Hematopoietic multipotent progenitor cell treated with erythropoietin and hydrocortisone succinate and interleukin-3 and kit ligand, for 17 days (in vitro differentiated cells): ENCODE data around the gene TLR4.

Experiments used
- DNase-seq: peaks from one replicate; pipeline ENCODE4 v3.0.0-alpha.2; 2015; ENCODE audit warnings: low spot score

TLR4 gene

DNA sequence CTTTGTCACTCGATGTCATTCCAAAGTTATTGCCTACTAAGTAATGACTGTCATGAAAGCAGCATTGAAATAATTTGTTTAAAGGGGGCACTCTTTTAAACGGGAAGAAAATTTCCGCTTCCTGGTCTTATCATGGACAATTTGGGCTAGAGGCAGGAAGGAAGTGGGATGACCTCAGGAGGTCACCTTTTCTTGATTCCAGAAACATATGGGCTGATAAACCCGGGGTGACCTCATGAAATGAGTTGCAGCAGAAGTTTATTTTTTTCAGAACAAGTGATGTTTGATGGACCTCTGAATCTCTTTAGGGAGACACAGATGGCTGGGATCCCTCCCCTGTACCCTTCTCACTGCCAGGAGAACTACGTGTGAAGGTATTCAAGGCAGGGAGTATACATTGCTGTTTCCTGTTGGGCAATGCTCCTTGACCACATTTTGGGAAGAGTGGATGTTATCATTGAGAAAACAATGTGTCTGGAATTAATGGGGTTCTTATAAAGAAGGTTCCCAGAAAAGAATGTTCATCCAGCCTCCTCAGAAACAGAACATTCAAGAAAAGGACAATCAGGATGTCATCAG, 11.3 kb downstream of the TLR4 start:
- no peak for DNase-seq

DNA sequence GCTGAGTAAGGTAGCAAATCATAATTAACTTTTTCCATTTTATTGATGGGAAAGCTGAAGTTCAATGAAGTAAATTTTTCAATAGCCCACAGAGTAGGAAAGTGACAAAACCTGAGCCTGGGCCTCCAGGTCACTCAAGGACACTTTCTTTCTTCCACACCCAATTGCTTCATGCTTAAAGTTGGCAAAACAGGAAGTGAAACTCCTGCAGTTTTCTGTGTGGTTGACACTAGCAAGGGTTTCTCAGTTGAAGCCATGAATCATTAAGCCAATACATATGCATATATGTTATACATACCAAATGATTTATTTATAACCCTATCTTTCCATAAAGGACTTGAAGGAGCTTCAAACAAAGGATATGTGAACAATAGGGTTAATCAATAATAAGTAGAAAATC, 13.9 kb downstream of the TLR4 start:
- DNase-seq: no peak

DNA sequence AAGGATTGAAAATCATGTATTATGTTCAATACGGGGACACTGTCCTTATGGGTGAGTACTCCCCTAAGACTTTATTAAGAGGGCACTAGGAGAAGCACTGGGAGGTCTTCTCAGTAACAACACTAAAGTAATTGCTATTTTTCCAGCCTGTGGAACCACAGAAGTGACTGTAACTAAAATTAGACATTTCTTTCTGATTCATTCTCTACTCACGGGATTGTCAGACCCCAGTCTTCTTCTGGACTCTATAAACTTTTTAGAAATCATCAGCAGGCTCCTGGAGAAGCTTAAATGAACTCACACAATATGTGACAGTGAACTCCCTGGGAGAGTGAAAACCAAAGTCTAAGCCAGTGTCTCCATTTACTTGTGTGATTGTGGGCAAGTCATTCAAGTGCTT, 14.5 kb downstream of the TLR4 start:
- no peak for DNase-seq

DNA sequence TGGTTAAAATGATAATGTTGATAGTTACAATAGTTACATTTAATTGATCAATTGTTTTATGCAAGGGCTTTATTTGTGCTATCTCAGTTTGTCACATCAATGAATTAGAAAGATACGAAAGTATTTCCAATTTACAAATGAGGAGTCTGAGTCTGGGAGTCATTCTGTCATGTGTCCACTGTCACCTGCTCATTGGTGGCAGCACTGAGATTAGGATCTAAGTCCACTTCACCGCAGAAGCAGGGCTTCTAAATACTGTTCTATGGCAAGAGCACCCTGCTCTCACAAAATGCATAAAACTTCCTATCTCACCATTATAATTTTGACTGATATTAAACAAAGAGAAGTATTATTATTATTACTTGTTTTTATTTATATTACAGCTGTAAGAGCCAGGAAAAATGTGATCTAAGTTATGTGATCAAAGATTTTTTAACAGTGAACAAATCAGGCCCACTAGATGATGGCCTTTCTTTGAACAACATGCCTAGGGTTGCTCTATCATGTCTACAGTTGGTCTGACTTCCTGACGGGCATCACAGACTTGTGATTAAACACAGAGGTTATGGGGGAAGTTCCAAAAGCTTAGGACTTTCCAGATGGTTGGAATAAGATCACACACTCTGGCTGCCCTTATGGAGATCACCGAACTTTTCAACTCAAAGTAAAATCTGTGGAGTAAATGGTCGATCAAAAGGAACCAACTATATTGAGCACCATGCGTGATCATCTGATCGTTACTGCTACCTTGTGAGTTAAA, 15.1 kb downstream of the TLR4 start:
- DNase-seq: no peak

DNA sequence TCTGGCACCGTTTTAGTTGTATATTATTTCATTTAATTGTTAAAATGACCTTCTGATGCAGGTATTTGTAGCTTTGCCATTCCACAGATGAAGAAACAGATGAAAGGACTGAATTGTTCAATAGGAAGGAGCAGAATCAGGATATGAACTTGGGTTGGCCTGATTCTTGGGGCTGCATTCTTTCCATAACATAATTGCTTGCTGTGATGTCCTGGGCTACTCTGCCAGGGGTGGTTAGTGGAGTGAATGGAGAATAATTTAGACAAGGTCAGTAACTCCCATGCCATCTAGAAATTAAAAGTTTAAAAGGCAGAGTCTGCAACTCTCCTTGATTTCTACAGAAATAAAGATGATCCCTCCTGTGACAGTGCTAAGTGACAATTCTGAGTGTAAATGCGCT, 15.9 kb downstream of the TLR4 start:
- DNase-seq: no peak

DNA sequence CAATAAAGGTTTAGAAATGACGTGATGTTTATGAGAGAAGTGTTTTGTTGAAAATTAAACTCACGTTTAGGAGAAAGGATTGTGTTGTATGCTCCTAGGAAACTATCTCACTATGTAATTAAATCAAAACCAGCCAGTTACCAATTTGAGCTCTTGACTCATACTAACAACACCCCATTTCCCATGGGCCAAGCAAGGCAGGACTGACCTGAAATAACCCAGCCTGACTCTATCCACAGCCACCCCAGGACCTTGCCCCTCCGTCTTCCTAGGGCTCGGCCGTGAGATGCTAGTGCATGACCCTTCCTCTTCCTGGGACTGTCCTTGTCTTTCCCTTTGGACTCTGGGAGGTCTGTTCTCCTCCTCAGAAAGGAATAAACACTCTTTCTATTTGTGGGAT, 16.4 kb downstream of the TLR4 start:
- no peak for DNase-seq

DNA sequence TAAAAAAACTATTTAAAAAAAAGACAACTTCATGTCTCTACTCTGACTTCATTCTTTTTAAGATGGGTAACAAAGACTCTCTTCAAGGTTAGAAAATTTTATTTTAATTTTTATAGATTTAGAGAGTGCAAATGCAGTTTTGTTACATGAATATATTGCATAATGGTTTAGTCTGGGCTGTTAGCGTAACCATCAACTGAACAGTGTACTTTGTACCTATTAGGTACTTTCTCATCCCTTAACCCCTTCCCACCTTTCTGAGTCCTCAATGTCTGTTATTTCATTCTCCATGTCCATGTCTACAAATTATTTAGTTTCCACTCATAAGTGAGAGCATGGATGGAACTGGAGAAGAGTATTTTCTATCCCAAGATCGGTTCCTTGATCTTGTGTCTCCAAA, 16.8 kb downstream of the TLR4 start:
- no peak for DNase-seq

DNA sequence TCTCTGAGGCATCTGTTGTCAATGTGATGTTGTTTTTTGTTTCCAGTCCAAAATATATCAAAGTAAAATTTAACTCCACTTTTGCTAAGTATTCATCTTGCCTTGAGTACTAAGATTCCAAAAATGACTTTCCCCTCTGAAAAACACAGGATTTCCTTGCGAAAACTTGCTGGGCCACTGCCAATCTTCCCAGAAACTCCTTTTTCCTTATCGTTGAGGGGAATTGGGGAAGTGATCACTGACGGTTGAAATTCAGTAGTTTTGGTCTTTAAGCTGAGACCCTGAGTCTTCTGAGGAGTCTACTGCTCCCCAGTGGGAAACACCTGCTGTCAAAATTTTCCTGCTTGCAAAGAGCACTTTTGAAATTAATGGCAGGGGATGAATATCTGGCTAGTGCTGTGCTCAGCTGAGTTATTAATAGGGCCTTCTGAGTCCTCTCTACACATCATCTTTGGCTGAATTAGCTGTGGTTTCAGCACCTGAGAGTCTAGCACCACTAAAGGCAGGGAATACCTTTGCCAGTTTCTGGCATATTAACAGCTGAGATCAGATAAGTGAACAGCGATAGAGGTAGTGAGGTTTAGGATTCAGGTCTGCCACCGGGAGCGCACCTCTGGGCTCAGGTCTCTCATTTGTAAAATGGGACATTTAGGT, 18.0 kb downstream of the TLR4 start:
- DNase-seq: no peak

DNA sequence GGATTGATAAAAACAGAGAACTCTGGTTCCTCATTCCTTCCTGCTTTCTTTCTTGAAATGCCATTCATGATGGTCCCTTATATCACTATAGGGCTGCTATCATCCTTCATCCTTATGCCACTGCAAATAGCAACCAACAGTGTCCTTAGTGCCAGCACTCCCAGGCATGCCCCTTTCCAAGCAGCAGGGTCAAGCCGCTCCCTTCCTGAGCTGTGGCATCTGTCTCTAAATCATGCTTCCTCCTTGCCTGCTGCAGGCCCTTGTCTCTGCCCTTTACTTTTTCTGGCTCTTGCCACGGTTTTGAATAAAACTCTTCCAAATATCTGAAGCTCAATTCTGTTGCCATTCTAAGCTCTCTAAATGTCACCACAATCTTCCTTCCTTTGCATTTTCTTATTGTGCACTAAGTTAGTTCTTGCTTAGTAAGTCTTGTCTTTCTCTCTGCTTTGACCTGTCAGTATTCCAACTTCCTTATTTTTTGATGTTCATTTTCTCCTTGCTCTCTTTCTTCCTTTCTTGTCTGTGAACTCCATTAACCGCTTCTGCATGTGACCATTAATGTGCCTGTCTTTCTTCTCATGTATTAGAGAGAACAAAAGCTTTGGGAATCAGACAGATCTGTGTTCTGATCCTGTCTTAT, 19.9 kb downstream of the TLR4 start:
- no peak for DNase-seq

DNA sequence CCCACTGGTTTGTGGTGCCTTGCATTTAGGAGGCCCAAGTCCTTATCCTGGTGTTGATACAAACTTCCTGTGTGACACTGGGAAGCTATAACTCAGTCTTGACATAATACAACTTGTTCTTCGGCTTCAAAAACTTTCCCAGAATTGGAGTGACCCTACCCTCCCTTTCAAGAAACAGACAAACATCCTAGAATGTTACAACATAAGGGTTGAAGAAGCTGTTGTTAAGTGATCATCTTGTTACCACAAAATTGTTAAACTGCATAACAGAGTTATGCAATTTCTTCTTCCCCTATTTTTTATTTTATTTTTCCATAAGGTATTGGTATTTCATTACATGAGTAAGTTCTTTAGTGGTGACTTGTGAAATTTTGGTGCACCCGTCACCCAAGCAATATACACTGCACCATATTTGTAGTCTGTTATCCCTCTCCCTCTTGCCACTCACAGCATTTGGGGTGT, 21.3 kb downstream of the TLR4 start:
- no peak for DNase-seq

DNA sequence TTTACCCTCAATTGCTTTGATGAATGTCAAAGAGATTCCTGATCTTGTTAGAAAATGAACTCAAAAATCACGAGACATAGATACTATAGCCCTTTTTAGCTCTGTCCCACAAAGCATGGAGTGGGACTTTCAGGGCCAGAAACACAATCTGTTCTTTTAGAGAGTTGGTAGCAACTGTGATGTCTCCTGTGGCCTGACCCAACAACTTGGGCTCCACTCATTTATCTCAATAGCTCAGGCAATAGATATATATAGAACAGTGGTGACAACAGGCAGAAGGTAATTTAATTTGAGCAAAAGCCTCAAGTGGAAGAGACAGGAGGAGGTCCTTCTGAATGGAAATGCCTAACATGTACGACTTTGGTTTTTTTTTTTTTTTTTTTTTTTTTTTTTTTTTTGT, 25.2 kb downstream of the TLR4 start:
- DNase-seq: no peak

DNA sequence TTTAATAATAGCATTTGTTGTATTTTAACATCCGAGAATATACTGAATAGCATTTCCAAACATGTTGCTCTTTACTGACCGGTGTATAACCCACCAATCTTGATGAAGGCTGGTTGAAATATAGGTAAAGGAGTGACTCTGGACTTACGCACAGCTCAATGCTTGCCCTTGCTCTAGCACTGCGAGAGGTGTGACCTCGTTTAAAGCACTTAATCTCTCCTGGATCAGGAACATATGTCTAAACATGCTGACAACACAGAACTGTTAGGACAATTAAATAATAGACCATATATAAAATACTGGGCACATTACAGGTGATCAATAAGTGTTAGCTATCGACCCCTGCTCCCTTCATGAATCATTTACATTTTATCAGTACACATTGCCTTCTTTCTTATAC, 28.3 kb downstream of the TLR4 start:
- DNase-seq: no peak

DNA sequence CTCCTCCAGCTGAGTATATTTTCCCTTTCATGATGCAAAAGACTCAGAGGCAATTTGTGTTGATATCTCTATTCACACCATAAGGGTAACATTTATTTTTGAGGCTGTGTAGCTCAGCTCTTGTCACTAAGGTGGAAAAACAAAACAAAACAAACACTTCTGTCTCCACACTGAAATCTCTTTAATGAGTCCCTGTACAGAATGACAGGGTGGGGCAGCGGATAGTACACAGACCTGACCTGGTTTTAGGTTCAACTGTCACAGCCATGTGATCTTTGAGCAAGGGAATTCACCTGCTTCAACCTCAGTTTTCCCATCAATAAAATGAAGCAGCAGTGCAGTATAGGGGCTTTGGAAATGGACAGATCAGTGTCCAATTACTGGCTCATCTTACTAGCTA, 29.3 kb downstream of the TLR4 start:
- DNase-seq: no peak

DNA sequence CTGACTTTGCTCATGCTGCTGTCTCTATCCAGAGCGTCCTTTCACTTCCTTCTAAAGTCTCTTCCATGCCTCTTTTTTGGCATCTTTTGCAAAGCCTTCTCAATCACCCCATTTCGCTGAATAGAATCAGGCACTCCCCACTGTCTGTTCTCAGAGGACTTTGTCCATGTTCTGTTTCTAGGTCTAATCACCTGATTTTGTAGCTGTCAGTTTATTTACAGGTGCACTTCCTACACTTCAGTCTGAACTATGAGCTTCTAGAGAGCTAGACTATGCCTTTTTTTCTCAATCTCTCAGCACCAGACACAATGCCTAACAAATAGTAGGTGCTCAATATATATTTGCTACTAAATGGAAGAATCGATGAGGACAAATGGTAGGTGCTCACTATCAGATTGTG, 29.9 kb downstream of the TLR4 start:
- DNase-seq: no peak

DNA sequence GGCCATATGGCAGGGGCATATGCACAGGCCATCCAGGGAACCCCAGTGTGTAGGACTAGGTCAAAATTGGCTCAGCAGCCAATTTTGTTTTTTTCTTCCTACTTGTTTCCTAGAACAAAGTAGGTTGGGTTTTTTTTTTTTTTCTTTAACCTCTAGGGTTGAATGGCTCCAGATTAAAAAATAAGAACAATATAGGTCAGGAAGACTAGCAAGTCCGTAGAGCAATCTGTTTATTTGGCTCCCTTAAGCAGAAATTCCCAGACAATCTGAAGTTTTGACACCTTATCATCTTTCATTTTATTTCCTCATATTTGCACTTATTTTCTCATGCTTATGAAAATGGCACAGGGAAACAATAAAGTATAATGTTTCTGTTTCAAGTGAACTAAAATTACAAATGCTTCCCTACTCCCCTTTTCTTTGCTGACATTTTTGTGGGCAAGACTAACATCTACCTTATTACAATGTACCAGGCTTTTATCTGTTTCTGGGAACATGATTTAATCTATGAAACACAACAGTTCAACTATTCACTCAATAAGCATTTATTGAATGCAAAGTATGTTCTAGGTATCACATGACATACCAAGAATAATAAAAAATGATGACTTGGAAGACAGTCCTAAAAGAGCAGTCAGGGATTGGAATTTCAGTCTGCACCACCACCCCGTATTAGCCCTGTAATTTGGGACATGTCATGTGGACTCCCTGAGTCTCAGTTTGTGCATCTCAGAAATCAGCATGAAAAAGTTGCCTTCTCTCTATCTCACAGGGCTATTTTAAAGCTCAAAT, 30.5 kb downstream of the TLR4 start:
- DNase-seq: no peak

DNA sequence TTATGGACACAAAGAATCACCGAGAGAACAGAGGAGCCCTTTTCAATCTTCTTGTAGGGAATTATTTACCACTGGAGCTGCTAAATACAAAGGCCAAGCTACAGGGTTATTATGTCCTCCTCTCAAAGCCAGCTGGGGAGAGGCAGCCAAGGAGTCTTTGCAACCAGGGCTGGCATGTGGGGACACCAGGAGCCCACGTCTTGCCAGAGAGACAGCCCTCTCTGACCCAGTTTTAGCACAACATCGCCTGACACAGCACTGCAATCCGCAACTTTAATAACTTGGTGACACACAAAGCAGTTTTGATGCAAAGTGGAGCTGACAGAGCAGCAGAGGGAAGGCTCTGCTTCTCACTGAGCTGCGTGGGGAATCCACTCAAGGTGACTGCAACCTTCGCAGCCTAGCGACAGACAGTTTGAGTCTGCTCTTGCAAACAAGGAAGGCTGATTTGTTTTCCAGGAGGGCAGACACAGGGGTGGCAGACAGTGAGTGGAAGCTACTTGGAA, 33.6 kb downstream of the TLR4 start:
- no peak for DNase-seq

DNA sequence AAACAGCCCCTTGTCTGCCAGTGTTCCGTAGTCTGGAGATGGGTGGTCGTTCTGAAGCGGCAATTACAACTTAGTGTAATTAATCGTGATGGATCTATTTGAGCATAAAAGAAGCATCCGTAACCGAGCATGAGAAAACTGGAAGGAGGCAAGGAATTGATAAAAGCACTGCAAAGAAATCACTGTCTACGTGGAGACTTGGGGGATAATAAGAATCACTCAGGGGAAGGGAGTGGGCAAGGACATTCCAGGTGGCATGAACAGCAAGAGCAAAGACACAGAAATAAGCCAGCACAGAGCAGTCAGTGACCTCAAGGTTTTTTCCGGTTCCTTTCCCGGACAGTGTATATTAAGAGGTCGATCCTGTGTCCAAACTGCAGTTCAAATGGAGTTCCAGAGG, 35.0 kb downstream of the TLR4 start:
- DNase-seq: no peak

DNA sequence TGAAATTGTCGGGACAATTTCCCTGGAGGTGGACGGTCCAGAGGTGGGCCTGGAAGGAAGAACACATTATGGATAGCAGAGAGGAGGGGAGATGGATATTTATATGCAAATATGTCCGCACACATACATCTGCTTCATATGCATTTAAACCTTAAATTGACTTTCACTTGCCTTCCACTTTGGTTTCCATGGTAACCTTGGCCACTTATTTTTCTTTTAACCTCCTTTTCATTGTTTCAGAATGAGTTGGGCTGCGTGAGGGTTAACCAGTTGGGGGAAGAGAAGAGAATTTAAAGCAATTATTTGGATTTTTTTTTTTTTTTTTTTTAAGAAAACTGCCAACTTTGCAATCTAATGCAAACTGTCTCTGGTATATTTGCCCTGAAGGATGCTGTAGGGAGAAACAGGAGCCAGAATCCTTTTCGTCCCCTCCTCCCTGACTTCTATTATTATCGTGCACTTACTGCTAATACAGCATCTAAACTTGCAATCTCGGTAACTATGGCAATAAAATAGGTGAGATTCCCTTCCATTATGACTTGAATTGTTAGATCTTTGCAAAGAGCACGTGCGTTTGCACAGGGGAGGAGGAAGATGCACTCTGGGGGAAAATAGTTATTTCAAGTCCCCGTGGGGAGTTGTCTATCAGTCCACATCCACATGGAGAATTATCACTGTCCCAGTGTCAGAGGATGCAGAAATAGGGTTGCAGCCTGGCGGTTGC, 35.6 kb downstream of the TLR4 start:
- no peak for DNase-seq

DNA sequence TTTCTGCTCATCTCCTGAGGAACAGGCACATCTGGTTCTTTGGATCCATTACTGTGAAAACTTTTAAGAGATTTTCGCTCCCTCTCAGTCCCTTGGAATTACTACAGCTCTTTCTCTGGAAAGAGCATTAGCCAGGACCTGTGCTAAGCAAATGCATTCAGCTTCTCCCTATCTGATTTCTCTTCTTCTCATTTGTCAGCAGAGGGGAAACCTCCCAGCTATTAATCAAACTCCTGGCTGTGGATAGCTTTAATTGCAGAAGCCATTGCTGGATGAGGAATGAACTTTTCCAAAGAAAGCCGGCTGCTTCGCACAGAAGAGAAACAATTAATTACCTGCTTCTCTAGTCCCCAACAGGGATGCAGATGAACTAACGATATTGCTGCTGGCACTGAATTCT, 37.9 kb downstream of the TLR4 start:
- no peak for DNase-seq

DNA sequence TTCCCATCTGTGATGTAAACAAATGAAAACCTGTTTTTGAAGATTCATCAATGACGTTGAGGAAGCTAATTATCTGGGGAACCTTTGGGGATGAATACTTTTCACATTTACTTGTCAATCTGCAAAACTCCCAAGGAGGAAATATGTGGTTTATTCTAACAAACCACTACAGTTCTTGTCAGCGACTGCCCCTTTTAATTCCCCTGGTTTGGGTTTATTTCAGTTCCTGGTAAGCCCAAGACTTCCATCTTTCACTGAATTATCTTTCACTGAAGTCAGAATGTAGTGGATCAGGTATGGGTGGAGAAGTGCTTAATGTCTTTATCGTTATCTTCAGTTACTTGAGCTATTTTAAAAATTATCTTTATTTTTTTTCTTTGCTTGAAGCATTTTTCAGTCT, 40.2 kb downstream of the TLR4 start:
- no peak for DNase-seq

DNA sequence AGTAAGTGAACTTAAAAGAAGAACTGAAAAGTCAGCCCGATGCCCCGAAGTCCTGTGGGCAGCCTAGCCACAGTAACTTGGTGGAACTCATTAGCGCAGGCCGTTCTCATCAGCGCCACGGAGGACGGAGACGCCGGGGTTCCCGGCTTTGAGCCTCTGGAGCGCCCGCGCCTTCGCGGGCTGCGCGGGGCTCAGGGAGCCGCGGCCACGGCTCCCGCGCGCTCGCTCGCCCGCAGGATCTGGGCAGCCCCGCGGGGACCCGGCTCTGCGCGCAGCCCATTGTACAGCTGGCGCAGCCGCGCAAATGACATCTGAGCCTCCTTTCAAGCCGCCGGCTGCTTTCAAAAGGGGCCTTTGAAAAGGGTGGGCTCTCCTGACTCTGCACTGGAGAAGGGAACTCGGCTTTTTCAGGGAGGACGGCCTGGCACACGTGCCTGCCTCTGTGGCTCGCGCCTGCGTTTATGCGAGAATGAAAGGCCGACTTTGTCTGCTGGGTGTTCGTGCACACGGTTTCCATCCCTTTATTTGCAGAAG, 40.7 kb downstream of the TLR4 start:
- DNase-seq: no peak
